Skeletal muscle satellite cell (primary cell): ENCODE measurements around the gene ZNF569.
A peak's percentile ranks its signal among the peaks of the same experiment; 100 is the strongest.
"Not testable (repeated sequence)": the region's sequence is repeated elsewhere in the genome, so short reads cannot be mapped to it uniquely, and the experiment has no call there.

Source experiments
- H3K27me3 ChIP-seq: 2 replicates; pipeline ENCODE4 v1.7.0; 2013; ENCODE audit warnings: low read length; ENCODE audit not compliant: control insufficient read depth, insufficient read depth
- H3K36me3 ChIP-seq: 2 replicates; pipeline ENCODE4 v1.7.0; 2013; ENCODE audit warnings: mild to moderate bottlenecking, control low read depth, low read length; ENCODE audit not compliant: insufficient read depth
- H3K4me1 ChIP-seq: 2 replicates; pipeline ENCODE4 v1.7.0; 2013; ENCODE audit warnings: low read length; ENCODE audit not compliant: control insufficient read depth, insufficient read depth
- H3K4me2 ChIP-seq: 2 replicates; pipeline ENCODE4 v1.7.0; 2013; ENCODE audit warnings: mild to moderate bottlenecking, low read length
- H3K4me3 ChIP-seq: 2 replicates; pipeline ENCODE4 v1.7.0; 2013; ENCODE audit warnings: low read length
- H3K9ac ChIP-seq: 2 replicates; pipeline ENCODE4 v1.7.0; 2013; ENCODE audit warnings: mild to moderate bottlenecking, low read depth, low read length, moderate library complexity
- H3K9me3 ChIP-seq: replicated peaks from 2 replicates; pipeline ENCODE4 v1.7.0; 2013; ENCODE audit warnings: mild to moderate bottlenecking, control low read depth, low read length

The ZNF569 gene

DNA sequence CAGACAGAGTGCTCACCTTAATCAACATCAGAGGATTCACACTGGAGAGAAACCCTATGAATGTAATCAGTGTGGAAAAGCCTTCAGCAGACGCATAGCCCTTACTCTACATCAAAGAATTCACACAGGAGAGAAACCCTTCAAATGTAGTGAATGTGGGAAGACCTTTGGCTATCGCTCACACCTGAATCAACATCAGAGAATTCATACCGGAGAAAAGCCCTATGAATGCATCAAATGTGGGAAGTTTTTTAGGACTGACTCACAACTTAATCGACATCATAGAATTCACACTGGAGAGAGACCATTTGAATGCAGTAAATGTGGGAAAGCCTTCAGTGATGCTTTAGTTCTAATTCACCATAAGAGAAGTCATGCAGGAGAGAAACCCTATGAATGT, 78.0 kb downstream of the ZNF569 start:
- Histone ChIP-seq H3K4me3 (no peak overlapping the region), H3K9me3 (peaks cover 51% of the 10 kb centered on the region), H3K4me2 (no peak overlapping the region), H3K36me3 (peaks cover 48% of the 10 kb centered on the region), H3K4me1 (no peaks in the 10 kb centered on the region), H3K9ac (no peak overlapping the region), H3K27me3 (no peaks in the 10 kb centered on the region)

DNA sequence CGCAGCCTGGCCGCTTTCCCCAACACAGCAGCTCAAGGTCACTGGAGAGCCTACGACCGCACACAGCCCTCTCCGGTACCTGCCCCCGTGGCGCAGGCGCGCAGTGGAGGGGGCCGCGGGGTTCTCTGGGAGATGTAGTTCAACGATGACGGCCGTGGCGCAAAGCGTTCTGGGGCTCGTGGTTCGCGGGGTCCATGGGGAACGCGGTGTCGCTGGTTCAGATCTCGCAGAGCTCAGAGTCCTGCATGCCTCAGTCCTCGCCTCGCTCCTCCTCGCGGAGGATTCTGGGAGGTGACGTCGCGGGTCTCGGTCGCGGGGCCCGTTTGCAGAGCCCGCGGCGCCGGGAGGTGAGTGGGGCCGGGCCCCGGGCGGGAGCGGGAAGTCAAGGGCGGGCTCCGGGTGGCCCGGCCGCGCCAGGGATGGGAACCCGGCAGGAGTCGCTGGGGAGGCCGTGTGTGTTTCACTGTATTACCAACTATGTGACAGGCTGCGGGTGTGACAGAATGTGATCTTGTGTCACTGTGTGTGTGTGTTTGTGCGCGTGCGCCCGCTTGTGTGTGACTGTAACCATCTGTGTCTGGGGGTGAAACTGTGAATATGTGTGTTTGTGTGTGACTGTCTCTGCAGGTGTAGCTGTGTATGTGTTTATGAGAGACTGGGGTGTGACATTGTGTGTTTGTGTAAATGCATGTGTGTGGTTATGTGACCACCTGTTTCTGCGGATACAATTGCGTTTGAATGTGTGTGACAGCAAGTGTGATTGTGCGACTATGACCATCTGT, 96.2 kb downstream of the ZNF569 start, which contains the start of gene ZNF527:
TSS of gene ZNF527 (plus strand) at position 220 of the 782 bp plus-strand sequence. CDS start 3,100 bp downstream, outside the sequence.
- H3K36me3 ChIP-seq: peaks cover 16% of the 10 kb centered on the region
- H3K4me3 ChIP-seq: peak within 1 kb of the TSS; percentile 94
- peak within 1 kb of the TSS; percentile 84 for H3K9ac ChIP-seq
- no peaks in the 10 kb centered on the region for H3K9me3 ChIP-seq
- H3K27me3 ChIP-seq: no peaks in the 10 kb centered on the region
- peak within 1 kb of the TSS; percentile 81 for H3K4me2 ChIP-seq
- no peaks in the 10 kb centered on the region for H3K4me1 ChIP-seq

DNA sequence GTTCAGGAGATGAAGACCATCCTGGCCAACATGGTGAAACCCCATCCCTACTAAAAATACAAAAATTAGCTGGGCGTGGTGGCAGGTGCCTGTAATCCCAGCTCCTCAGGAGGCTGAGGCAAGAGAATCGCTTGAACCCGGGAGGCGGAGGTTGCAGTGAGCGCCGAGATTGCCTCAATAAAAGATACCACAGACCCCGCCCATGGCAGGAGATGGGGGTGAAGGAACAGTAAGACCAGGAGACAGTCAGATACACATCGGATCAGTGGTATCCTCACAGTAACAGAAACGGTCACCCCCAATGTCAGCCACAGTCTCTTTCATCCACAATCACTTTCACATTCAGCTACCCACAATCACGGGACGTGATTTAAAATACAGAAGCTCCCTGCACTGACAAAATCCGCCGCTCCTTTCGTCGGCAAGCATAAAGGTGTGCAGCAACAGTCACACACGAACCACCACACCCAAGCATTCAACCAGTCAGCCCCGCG, 96.8 kb downstream of the ZNF569 start:
- Histone ChIP-seq H3K36me3 (peaks cover 11% of the 10 kb centered on the region), H3K4me2 (peak overlapping the region; percentile 81), H3K4me3 (peak overlapping the region; percentile 94), H3K9ac (peak overlapping the region; percentile 84)
- H3K27me3 ChIP-seq, H3K4me1 ChIP-seq, H3K9me3 ChIP-seq: not testable (repeated sequence)

DNA sequence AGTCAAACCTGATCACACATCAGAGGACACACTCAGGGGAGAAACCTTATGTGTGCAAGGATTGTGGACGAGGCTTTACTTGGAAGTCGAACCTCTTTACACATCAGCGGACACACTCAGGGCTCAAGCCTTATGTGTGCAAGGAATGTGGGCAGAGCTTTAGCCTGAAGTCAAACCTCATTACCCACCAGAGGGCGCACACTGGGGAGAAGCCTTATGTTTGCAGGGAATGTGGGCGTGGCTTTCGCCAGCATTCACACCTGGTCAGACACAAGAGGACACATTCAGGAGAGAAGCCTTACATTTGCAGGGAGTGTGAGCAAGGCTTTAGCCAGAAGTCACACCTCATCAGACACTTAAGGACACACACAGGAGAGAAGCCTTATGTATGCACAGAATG, 104.5 kb downstream of the ZNF569 start:
- Histone ChIP-seq H3K9me3 (peaks cover 16% of the 10 kb centered on the region), H3K27me3 (no peaks in the 10 kb centered on the region), H3K4me2 (no peak overlapping the region), H3K4me1 (peaks cover 5% of the 10 kb centered on the region), H3K36me3 (peaks cover 47% of the 10 kb centered on the region), H3K9ac (no peak overlapping the region), H3K4me3 (no peak overlapping the region)

DNA sequence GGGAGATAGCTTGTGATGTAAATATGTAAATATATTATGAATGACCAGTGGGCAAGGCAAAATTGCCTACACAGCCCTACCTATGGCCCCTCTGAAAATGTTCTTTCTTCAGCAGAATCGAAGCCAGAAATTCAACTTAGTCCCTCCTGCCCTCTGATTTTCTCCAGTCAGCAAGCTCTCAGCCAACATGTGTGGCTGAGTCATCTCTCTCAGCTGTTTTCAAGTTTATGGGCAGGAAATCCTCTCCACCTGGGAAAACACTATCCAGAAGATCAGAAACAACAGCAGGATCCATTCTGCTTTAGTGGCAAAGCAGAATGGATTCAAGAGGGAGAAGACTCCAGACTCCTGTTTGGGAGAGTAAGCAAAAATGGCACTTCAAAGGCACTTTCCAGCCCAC, 105.2 kb downstream of the ZNF569 start:
- peaks cover 5% of the 10 kb centered on the region for H3K4me1 ChIP-seq
- peak overlapping the region; percentile 29 for H3K4me3 ChIP-seq
- H3K36me3 ChIP-seq: peaks cover 51% of the 10 kb centered on the region
- no peak overlapping the region for H3K9ac ChIP-seq
- H3K4me2 ChIP-seq: no peak overlapping the region
- H3K9me3 ChIP-seq: peaks cover 16% of the 10 kb centered on the region
- no peaks in the 10 kb centered on the region for H3K27me3 ChIP-seq
